AG09319 (cell line): ENCODE results near the gene PLOD3.

ENCODE experiments used
- DNase-seq: peaks from one replicate; pipeline ENCODE4 v3.0.0-alpha.2; 2010; ENCODE audit warnings: low read depth; ENCODE audit errors: extremely low read depth
- TF ChIP-seq, protein P1 (sequence below): IDR thresholded peaks from 2 replicates; pipeline ENCODE4 v1.5.1; 2011; ENCODE audit warnings: low read depth, mild to moderate bottlenecking, inconsistent platforms, low read length, moderate library complexity

Gene PLOD3

GRCh38 chr7:101166648-101166908, 50.8 kb downstream of the PLOD3 start:
- DNase-seq: no peak
- TF ChIP-seq, protein P1, sequence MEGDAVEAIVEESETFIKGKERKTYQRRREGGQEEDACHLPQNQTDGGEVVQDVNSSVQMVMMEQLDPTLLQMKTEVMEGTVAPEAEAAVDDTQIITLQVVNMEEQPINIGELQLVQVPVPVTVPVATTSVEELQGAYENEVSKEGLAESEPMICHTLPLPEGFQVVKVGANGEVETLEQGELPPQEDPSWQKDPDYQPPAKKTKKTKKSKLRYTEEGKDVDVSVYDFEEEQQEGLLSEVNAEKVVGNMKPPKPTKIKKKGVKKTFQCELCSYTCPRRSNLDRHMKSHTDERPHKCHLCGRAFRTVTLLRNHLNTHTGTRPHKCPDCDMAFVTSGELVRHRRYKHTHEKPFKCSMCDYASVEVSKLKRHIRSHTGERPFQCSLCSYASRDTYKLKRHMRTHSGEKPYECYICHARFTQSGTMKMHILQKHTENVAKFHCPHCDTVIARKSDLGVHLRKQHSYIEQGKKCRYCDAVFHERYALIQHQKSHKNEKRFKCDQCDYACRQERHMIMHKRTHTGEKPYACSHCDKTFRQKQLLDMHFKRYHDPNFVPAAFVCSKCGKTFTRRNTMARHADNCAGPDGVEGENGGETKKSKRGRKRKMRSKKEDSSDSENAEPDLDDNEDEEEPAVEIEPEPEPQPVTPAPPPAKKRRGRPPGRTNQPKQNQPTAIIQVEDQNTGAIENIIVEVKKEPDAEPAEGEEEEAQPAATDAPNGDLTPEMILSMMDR: no peak

DNA sequence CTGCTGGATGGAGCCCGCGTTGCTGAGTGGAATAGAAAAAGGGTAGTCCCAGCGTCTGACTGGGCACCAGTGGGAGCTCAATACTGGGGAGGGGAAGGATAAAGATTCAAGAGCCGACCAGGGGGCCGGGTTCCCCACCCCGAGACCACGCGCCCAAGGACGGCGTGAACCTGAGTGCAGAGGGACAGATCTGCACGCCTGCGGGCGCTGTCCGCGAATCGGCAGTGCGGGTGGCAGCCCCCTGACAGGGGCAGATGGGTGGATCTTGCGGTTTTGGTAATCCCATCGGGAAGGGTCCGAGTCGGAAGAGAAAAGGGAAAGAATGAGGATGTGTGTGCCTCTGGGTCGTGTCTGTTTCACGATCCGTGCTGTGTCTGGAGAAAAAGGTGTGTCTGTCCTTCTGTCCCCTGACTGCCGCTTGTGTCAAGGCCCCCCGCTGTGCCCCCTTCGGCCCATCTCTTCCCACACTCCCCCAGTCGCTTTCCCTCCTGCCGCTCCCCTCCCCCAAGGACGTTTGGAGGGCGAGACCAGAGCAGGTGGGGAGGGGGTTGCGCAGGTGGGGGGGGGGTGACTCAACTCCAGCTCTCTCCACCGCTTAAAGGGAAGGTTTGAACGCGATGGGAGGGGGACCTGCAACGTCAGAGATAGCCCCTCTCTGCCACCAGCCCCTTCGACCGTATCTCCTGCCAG, 51.3 kb downstream of the PLOD3 start:
- TF ChIP-seq, protein P1: no peak
- no peak for DNase-seq

- TF ChIP-seq, protein P1: no peak
- peak; percentile 80 for DNase-seq
Observed at GRCh38 chr7:101165075-101165957, 52.1 kb downstream of the PLOD3 start, which contains the start of gene VGF. TSS of gene VGF (minus strand) at chr7:101165569. CDS start at chr7:101164843, 726 bp downstream.

DNA sequence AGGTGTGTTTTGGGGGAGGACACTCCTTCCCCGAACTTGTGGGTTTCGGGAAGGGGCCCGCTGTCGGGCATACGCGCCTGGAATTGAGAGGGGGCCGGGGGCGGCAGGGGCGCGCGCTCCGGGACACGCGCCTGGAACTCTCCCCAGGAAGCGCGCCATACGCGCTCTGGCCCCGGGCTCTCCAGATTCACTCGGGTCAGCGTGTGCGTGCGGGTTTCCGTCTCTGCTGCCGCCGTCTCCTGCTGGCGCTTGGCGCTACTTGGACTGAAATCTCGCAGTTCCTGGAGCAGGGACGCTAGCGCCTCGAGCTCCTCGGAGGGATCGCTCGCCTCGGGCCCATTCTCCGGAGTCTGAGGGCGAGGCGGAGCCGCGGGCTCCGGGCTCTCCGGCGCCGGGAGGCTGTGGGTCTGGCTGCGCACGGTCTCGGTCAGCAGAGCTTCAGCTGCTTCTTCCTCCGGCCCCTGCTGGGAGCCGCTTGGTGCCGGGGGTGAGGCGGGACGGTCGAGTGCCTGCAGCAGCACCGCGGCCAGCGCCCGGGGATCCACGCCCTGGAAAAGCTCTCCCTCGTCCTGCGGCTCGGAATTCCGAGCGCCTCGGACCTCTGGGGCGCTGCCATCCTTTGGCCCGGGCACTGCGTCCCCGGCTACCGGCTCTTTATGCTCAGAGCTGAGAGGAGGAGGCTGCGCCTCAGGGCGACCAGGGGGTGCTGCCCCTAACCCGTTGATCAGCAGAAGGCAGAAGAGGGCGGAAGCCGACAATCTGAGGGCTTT, 53.1 kb downstream of the PLOD3 start:
- TF ChIP-seq, protein P1: no peak; the same call in 1 of the 2 replicates
- DNase-seq: no peak

DNA sequence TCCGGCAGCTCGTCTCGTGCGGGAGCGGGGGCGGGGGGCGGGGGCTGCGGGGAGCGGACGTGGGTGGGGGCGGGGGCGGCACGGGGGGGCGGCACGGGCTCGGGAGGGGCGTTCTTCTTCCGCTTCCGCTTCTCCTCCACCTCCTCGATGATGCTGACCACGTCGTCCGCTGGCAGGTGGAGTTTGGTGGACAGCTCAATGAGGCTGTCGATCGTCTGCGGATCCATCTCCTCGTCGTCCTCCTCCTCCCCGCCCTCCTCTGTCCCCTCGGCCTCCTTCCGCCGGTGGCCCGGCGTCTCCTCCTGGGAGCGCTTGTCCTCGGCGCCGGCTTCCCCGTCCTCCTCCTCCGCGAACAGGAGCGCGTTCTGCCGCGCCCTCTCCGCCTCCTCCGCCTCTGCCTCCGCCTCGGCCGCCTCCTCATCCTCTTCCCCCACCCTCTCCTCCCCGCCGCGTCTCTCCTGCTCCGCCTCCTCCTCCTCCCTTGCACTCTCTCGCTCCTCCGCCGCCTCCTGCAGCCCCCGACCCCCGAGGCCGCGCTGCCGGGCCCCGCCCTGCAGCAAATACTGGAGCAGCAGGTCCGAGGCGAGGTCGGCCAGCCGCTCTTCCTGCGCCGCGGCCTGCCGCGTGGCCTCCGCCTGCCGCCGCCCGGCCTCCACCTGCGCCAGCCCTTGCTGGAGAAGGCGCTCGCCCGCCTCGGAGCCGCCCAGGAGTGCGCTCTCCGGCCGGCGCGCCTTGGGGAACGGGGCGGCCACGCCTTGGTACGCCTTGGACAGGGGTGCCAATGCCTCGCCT, 53.9 kb downstream of the PLOD3 start:
- TF ChIP-seq, protein P1: no peak
- DNase-seq: no peak

DNA sequence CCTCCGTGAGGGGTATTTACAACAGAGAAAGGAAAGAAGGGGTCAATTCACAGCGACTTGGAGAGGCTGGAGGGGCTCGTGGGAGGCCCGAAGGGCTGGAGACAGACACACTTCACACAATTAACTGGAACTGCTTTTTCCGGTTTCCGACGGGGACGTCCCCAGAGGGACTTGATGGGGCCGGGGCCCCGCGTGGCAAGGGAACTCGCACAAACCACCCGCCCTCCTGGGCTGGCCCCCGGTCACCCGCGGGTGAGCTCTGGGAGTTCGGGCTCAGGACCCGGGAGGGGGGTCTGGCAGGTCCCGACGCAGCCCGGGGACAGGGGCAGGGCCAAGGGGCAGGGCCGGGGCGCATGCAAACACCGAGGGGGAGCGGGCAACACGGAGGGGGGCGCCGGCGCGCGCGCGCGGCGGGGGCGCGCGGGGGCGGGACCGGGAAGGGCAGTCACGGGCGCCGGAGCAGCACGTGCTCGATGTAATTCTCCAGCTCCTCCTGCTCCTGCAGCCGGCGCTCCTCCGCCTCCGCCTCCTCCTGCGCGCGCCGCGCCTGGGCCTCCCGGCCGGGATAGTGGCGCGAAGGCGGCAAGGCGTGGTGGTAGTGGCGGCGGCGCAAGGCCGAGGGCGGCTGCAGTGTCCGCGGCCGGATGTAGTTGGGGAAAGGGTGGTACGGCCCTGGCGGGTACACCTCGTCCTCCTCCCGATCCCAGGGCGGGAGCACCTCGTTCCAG, 54.7 kb downstream of the PLOD3 start:
- no peak for DNase-seq
- TF ChIP-seq, protein P1: no peak
